Stimulated activated CD8-positive, alpha-beta memory T cell treated with anti-CD3 and anti-CD28 coated beads, Interleukin-15, amount 100 ng/mL, for 4 hours (primary cell): Measurements from ENCODE around the gene C5AR2.
"Not testable (repeated sequence)": the region's sequence is repeated elsewhere in the genome, so short reads cannot be mapped to it uniquely, and the experiment has no call there.

Experiments used
- DNase-seq, 2 donors: peaks; one replicate each; pipeline ENCODE4 v3.0.0-alpha.2; 2020; ENCODE audit warnings: low read depth in 2 of 2

Gene C5AR2

DNA sequence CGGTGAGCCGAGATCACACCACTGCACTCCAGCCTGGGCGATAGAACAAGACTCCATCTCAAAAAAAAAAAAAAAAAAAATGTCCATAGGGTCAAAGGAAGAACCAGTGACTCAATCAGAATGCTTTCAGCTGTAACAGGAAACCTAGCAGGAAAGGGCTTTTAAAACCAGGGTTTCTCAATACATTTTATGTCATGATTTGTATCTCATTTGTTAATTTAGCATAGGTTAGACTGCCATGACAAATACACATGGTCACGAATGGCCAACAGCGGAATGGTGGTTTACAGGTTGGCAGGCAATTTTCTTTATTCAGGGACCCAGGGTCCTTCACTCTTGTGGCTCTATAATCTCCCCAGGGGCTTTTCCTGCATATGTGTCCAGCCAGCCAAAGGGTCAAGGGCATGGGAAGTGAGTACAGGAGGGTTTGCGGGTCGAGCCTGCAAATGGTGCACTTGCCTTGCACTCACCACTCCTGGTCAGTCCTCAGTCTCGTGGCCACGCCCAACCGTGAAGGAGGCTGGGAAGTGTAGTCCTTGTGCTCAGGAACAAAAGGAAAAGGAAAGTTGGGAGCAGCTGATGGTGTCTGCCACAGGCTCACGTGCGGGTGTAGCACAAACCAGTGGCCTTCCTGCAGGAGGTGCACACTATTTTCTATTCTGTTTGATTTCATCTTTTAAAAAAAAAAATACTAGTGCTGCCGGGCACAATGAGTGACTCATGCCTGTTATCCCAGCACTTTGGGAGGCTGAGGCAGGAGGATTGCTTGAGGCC, 32.0 kb downstream of the C5AR2 start:
- no peak for DNase-seq

GRCh38 chr19:47365455-47365854, 33.5 kb downstream of the C5AR2 start:
- not testable (repeated sequence) for DNase-seq

- DNase-seq, result no peak
These were observed 38.2 kb downstream of the C5AR2 start for GRCh38 chr19:47370045-47370611.

DNA sequence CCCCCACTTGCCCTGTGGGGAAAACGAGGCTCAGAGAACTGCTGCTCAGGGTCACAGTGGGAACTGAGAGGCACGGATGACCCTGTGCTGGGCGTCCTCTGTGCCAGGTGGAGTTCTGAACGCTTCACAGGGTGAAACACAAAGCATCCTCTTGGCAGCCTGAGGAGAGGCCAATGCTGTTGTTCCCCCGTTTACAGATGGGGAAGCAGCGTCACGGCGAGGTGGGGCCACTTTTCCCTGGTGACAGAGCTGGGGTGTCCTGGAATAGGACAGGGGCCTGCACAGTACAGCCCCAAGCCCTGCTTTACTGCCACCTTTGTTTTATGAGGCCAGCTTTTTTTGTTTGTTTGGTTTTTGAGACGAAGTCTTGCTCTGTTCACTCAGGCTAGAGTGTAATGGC, 39.3 kb downstream of the C5AR2 start:
- DNase-seq, result no peak

GRCh38 chr19:47372603-47373002, 40.6 kb downstream of the C5AR2 start:
- DNase-seq, result no peak

DNA sequence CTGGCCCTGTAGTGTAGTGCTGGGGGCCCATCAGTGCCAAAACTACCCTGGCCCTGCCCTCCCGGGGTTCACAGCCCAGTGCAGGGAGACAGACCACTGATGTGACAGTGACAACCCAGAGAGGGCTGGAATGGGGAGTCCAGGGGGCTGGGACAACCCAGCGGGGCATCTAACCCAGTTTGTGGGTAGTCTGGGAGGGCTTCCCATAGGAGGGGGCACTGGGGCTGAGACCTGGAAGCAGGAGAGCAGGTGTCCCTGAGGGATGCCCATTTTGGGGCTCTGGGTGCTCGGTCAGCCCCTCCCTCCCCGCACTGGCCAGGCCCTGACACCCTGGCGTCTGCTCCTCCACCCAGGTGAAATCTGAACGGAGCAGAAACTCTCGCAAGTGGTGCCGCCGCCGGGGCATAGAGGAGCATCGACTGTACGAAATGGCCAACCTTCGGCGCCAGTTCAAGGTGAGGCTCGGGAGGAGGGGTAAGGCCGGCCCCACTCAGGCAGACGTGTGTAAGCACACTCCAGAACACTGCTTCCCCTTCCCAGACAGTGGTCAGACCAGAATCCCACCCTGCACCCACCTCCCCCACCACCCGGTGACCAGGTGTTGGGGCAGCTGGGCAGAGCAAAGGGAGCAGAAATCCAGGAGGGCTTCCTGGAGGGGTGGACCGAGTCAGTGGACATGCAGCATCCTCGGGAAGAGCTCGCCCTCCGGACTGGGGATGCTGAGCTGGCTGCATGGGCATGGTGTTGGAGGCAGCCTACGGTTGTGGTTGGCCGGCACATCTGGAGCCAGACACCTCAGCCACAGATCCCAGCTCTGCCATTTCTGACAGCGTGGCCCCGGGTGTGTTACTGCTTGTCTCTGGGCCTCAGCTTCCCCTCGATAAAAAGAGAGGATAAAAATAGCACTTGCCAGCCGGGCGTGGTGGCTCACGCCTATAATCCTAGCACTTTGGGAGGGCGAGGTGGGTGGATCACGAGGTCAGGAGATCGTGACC, 41.6 kb downstream of the C5AR2 start:
- no peak for DNase-seq

DNA sequence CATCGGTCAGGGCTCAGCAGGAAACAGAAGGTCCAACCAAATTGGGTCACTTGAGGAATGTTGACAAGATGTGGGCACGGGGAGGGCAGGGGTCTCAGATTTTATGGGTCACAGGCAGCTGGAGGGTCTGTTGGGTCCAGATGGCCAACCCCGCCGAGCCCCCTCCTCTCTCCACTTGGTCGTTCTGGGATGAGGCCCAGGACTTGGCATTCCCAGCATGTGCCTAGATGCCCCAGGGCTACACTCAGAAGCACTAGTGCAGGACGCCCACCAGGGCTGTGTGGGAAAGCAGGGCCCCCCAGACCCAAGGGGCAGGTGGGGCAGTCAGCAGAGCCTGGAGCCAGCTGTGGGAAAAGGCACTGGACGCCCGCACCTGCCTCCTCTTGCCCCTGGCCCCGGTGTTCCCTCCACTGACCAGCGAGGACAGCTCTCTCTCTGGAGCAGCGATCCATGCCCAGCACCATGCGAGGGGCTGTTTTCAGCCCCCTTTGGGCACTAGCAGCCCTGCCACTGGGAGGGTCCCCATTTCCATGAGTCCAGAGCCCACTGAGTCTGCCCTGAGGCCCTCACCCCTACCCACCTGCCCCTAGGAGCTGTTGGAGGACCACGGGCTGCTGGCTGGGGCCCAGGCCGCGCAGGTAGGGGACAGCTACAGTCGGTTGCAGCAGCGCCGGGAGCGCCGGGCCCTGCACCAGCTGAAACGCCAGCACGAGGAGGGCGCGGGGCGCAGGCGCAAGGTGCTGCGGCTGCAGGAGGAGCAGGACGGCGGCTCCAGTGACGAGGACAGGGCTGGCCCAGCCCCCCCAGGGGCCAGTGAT, 43.1 kb downstream of the C5AR2 start:
- DNase-seq, result no peak

DNA sequence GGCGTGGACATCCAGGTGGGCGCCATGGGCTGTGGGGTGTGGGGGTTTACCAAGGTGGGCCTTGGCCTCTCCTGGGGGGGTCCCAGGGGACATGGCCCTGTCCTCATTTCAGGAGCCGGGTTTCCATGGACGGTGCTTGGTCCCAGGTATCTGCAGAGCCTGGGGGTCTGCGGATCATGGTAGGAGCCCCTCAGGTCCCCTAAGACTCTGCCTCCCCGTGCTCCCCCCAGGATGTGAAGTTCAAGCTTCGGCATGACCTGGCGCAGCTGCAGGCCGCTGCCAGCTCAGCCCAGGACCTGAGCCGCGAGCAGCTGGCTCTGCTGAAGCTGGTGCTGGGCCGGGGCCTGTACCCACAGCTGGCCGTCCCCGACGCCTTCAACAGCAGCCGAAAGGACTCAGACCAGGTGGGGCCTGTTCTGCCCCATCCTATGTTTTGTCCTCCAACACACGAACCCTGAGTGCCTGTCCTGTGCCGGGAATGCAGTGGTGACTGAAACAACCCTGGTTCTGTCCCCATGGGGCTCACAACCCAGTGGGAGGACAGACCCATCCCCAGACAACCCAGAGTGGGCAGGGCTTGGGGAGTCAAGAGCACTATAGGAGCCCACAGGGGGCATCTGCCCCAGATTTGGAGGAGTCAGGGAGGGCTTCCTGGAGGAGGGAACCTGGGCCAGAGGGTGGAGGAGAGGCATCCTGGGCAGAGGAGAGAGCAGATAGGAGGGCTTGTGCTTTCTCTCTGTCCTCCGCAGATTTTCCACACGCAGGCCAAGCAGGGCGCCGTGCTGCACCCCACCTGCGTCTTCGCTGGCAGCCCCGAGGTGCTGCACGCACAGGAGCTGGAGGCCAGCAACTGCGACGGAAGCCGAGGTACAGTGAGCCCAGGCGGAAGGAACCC, 44.0 kb downstream of the C5AR2 start:
- DNase-seq, result no peak

GRCh38 chr19:47376589-47377144, 44.7 kb downstream of the C5AR2 start:
- no peak for DNase-seq

- DNase-seq, result no peak
These were observed 45.3 kb downstream of the C5AR2 start for GRCh38 chr19:47377208-47377701.

GRCh38 chr19:47377801-47378200, 45.8 kb downstream of the C5AR2 start:
- no peak for DNase-seq

- DNase-seq, result no peak
These were observed 46.3 kb downstream of the C5AR2 start for GRCh38 chr19:47378246-47378645.

- no peak for DNase-seq
These were observed 47.5 kb downstream of the C5AR2 start for GRCh38 chr19:47379381-47379938.

- DNase-seq, result no peak
These were observed 48.6 kb downstream of the C5AR2 start for GRCh38 chr19:47380559-47380958.

GRCh38 chr19:47381121-47381520, 49.1 kb downstream of the C5AR2 start:
- no peak for DNase-seq

DNA sequence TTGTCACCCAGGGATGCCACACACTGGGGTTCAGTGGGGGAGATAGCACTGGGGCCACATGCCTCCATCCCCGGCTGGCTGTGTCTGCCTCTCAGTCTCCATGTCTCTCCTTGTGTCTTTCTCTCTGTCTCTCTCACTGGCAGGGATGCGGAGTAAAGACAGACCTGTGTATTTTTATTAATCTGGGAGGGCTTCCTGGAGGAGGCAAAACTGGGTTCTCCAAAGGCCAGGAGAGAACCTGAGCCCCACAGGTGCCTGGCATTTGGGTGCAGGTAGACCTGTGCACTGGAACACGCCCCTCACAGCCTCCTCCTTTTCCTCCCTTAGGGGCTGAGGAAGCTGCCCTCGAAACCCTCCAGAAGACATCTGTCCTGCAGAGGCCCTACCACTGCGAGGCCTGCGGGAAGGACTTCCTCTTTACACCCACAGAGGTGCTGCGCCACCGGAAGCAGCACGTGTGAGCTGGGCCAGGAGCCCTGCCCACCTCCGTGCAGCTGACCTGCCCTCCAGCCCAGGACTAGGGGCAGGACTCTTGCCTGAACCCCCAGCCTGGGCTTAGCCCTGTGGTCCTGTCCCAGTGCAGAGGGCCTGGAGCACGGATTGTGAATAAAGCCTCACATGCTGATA, 49.8 kb downstream of the C5AR2 start:
- DNase-seq, result peak; percentile 3 to 15

DNA sequence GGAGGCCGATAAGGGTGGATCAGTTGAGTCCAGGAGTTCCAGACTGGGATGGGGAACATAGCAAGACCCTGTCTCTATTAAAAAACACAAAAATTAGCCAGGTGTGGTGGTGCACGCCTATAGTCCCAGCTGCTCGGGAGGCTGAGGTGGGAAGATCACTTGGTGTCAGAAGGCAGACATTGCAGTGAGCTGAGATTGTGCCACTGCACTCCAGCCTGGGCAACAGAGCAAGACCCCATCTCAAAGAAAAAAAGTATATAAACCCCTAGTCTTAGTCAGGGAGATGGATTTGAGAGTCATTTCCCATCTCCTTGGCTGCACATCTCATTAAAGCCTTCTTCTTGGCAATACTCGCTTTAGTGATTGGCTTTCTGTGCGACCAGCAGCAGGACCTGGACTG, 51.9 kb downstream of the C5AR2 start:
- not testable (repeated sequence) for DNase-seq

- not testable (repeated sequence) for DNase-seq
These were observed 52.6 kb downstream of the C5AR2 start for GRCh38 chr19:47384533-47384932.

- DNase-seq, result not testable (repeated sequence)
These were observed 54.6 kb downstream of the C5AR2 start for GRCh38 chr19:47386582-47386981.
